Upper lobe of right lung (tissue), 1 donor: Measurements from ENCODE around the gene PHF21B. TPM values are rescaled to one million over a fixed set of nuclear protein-coding genes. Genes with fewer than 3 reads are reported as not detected.
A peak's percentile ranks its signal among the peaks of the same experiment; 100 is the strongest.
"Not testable (repeated sequence)": the region's sequence is repeated elsewhere in the genome, so short reads cannot be mapped to it uniquely, and the experiment has no call there.

Experiments used
- ATAC-seq: fragments of 200-7000 bp; cut with Tn5 transposase; one replicate; pipeline ENCODE4 v1.9.1; 2020; ENCODE audit warnings: mild to moderate bottlenecking, moderate library complexity
- DNase-seq: peaks from one replicate; pipeline ENCODE4 v3.0.0-alpha.2; 2020
- H3K27ac ChIP-seq: fragments of 200-600 bp; one replicate; pipeline ENCODE4 v1.8.0; 2022
- H3K27me3 ChIP-seq: fragments of 200-600 bp; one replicate; pipeline ENCODE4 v1.8.0; 2022; ENCODE audit warnings: mild to moderate bottlenecking
- H3K36me3 ChIP-seq: fragments of 200-600 bp; one replicate; pipeline ENCODE4 v1.8.0; 2022
- H3K4me1 ChIP-seq: fragments of 200-600 bp; one replicate; pipeline ENCODE4 v1.8.0; 2022
- H3K4me3 ChIP-seq: fragments of 200-600 bp; one replicate; pipeline ENCODE4 v1.8.0; 2022; ENCODE audit warnings: mild to moderate bottlenecking
- H3K9me3 ChIP-seq: fragments of 200-600 bp; one replicate; pipeline ENCODE4 v1.8.0; 2022
- CTCF ChIP-seq: fragments of 200-600 bp; IDR thresholded peaks from one replicate; pipeline ENCODE4 v1.8.0; 2022; ENCODE audit warnings: antibody characterized with exemption
- intact Hi-C: fragments of 100-400 bp; cut with DNase I; formaldehyde crosslinking; loops from one replicate; pipeline ENCODE4 v1.11.0; 2022
- total RNA-seq: library from RNA; stranded (reverse); fragmentation: NEBNext Ultra II Directional; extraction: Animal tissue kit (Norgen Biotek cat#: 25700); gene quantifications from one replicate; pipeline ENCODE4 v1.2.1, GENCODE V29; 2021
- donor health status: DM: no; HTN: yes; CAD: no; lungs with severe emphysema.

PHF21B gene
- total RNA-seq, 1 donor from 2014 or later, result 0.12 TPM

- intact Hi-C loops, result no loop called here
- Histone ChIP-seq H3K27ac (no peak overlapping the region), H3K36me3 (no peaks in the 10 kb centered on the region), H3K4me1 (no peaks in the 10 kb centered on the region), H3K27me3 (no peaks in the 10 kb centered on the region), H3K4me3 (no peak overlapping the region), H3K9me3 (no peaks in the 10 kb centered on the region)
- DNase-seq, result peak; percentile 1
- ATAC-seq, result no peak
- no peak for TF ChIP-seq CTCF
These were observed 153.9 kb downstream of the PHF21B start for GRCh38 chr22:44855855-44856254.

GRCh38 chr22:44854641-44855040 is 155.2 kb downstream of the PHF21B start:
- intact Hi-C loops, H3K9me3 ChIP-seq: not testable (repeated sequence)
- DNase-seq, result peak; percentile 43

GRCh38 chr22:44850946-44851345 is 158.9 kb downstream of the PHF21B start:
- H3K27me3 ChIP-seq, result no peaks in the 10 kb centered on the region
- ATAC-seq, result no peak
- H3K36me3 ChIP-seq, result no peaks in the 10 kb centered on the region
- H3K27ac ChIP-seq, result no peak overlapping the region
- intact Hi-C loops, result no loop called here
- TF ChIP-seq CTCF, result no peak
- no peaks in the 10 kb centered on the region for H3K4me1 ChIP-seq
- no peak for DNase-seq
- H3K4me3 ChIP-seq, result no peak overlapping the region
- no peaks in the 10 kb centered on the region for H3K9me3 ChIP-seq

More at GRCh38 chr22:44854641-44855040, 155.2 kb downstream of the PHF21B start:
- H3K27ac ChIP-seq, H3K4me1 ChIP-seq, H3K27me3 ChIP-seq, H3K36me3 ChIP-seq, ATAC-seq, H3K4me3 ChIP-seq: not testable (repeated sequence)

GRCh38 chr22:44848791-44849420 is 160.9 kb downstream of the PHF21B start:
- DNase-seq (no peak), ATAC-seq (peak; percentile 20)
- Histone ChIP-seq H3K4me3 (no peak overlapping the region), H3K4me1 (no peaks in the 10 kb centered on the region), H3K27me3 (no peaks in the 10 kb centered on the region), H3K36me3 (no peaks in the 10 kb centered on the region), H3K27ac (no peak overlapping the region), H3K9me3 (no peaks in the 10 kb centered on the region)
- intact Hi-C loops, result no loop called here
- no peak for TF ChIP-seq CTCF

GRCh38 chr22:44848296-44848741 is 161.5 kb downstream of the PHF21B start:
- H3K4me1 ChIP-seq, result no peaks in the 10 kb centered on the region
- no peaks in the 10 kb centered on the region for H3K36me3 ChIP-seq
- DNase-seq (no peak), ATAC-seq (no peak)
- intact Hi-C loops, result no loop called here
- H3K4me3 ChIP-seq, result no peak overlapping the region
- H3K27ac ChIP-seq, result no peak overlapping the region
- TF ChIP-seq CTCF, result no peak
- no peaks in the 10 kb centered on the region for H3K27me3 ChIP-seq
- no peaks in the 10 kb centered on the region for H3K9me3 ChIP-seq

- intact Hi-C loops, result no loop called here
- Histone ChIP-seq H3K9me3 (no peaks in the 10 kb centered on the region), H3K27ac (no peak overlapping the region), H3K27me3 (no peaks in the 10 kb centered on the region), H3K36me3 (no peaks in the 10 kb centered on the region), H3K4me1 (no peaks in the 10 kb centered on the region), H3K4me3 (no peak overlapping the region)
- DNase-seq, result no peak
- TF ChIP-seq CTCF, result no peak
- no peak for ATAC-seq
These were observed 161.9 kb downstream of the PHF21B start for GRCh38 chr22:44847892-44848291.
